ENCODE data around the gene SRRD. TPM values are rescaled to one million over a fixed set of nuclear protein-coding genes. Genes with fewer than 3 reads are reported as not detected.

Gene SRRD
- total RNA-seq, 1 donor from 2014 or later, result 9.5 TPM

DNA sequence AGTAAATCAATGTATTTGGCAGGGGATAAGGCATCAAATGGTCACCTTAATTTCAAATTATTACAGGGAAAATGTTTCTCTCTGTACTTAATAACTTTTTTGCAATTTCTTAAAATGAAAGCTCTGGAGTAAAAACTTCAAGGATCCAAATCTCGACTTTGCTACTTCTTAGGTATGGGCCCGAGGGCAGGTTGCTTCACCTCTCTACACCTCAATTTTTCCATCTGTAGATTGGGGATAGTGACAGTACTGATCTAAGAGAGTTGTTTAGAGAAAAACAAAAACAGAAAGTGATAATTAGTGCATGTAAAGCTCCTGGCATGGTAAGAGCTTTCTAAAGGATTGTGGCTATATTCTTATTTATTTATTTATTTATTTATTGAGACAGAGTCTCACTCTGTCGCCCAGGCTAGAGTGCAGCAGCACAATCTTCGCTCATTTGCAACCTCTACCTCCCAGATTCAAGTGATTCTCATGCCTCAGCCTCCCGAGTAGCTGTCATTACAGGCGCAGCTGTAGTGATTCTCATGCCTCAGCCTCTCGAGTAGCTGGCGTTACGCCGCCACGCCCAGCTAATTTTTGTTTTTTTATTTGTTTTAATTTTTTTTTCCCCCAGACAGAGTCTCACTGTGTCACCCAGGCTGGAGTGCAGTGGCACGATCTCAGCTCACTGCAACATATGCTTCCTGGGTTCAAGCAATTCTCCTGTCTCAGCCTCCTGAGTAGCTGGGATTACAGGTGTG, 30.9 kb downstream of the SRRD start:
- ATAC-seq (no peak), DNase-seq (ENCODE audit: low spot score) (no peak)

DNA sequence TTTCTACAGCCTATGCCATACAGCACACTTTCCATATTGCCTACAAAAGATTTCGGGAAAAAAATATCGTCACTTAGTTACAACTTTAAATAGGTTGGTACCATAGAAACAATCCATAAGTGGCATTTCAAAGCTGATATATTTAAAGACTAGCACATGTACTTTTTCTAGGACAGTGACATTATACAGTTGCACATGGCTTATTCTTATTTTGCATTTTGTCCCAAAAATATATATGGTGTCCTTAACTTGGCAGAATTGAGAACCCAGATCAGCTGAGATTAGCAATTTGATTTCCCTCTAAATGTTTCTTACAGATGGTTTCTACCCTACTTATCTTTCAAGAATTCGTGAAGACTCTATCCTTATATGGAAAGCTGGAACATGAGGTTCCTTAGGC, 32.3 kb downstream of the SRRD start:
- ATAC-seq (no peak), DNase-seq (ENCODE audit: low spot score) (no peak)

DNA sequence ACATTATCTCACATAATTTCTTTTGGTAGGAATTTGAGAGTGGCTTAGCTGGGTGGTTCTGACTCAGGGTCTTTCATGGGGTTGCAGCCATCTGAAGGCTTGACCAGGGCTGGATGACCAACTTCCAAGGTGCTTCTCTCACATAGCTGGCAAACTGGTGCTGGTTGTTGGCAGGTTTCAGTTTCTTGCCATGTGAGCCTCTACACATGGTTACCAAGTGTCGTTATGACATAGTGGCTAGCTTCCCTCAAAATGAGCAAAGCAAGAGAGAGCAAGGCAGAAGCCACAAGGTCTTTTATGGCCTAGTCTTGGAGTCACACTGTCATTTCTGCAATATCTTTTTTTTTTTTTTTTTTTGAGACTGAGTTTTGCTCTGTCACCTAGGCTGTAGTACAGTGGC, 32.8 kb downstream of the SRRD start:
- ATAC-seq (no peak), DNase-seq (ENCODE audit: low spot score) (no peak)

DNA sequence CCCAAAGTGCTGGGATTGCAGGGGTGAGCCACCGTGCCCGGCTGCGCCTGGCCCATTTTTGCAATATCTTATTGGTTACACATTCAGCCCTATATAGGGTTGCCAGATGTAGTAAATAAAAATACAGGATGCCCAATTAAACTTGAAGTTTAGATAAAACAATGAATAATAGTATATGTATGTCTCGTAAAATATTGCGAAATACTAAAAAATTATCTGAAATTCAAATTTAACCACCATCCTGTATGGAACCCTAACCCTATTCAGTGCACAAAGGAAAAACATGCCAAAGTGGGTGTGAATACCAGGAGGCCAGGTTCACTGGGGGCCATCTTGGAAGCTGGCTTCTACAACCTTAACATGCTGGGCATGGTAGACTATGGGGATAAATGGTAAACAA, 33.8 kb downstream of the SRRD start:
- ATAC-seq, result no peak
- no peak for DNase-seq (ENCODE audit: low spot score)

DNA sequence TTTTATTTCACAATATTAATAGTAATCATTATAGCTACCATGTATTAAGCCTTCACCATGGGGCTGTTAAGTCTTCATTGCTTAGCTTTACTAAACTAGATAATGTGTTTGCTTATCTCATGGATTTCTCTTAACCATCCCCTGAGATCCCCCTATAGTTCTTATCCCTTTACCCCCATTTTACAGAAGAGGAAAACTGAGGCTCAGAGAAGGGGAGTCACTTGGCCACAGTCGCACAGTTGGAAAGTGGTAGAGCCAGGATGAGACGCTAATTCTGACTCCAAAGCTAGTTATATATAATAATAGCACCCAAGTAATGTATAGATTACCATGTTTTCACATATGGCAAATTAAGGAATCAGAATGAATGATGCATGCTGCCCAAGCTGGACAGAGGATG, 38.3 kb downstream of the SRRD start:
- DNase-seq (ENCODE audit: low spot score) (no peak), ATAC-seq (no peak)

DNA sequence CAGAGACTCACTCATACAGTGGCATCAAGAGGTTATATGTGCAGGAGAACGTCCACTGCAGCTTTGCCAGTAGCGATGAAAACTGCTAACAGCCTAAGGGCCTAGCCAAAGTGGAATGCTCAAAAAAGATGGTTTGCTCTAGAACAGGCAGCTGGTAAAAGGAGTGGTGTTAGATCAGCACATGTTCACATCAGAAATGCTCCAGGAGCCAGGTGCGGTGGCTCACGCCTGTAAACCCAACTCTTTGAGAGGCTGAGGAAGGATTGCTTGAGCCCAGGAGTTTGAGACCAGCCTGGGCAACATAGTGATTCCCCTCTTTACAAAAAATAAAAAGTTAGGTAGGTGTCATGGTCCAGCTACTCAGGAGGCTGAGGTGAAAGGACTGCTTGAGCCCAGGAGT, 38.9 kb downstream of the SRRD start:
- DNase-seq (ENCODE audit: low spot score), result no peak
- no peak for ATAC-seq

DNA sequence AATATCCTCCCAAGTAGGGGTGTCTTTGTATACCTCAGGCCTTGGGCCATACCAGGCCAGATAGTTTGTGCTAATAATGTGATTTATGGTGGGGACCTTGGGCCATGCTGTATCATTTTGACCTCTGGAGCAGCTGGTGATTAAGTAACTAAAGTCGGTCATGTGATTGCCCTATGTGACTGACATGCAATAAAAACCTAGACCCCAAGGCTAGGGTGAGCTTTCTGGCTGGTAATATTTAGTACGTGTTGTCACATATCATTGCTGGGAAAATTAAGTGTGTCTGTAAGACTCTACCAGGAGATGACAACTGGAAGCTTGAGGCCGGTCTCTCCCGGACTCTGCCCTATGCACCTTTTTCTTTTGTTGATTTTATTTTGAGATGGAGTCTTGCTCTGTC, 41.2 kb downstream of the SRRD start:
- peak; percentile 49 for ATAC-seq
- peak; percentile 61 for DNase-seq (ENCODE audit: low spot score)

DNA sequence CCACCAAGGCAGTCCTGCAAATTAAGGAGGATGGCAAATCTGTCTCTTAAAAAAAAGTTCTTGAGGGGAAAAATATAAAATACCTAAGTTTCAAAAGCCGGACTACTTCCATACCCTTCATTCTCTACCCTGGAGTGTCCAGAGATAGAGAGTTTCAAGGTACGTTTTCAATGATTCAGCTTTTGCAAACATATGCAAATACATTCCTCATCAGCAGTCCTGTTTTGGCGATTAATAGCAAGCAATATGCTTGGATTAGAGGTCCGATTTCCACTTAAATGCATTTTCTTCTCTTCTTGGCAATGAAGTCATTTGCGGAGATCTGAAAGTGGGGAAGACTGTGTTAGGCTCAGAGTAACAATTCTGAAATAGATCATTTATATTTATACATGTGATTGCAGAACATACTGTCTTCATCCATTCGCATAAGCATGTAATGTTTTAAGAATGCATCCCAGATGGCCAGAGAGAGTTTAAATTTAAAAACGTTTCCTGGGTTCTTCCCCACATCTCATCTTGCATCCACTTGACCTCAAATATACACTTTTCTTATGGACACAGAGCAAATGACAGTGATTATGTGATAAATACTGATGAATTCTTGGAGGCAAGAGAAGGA, 42.4 kb downstream of the SRRD start:
- no peak for ATAC-seq
- no peak for DNase-seq (ENCODE audit: low spot score)

DNA sequence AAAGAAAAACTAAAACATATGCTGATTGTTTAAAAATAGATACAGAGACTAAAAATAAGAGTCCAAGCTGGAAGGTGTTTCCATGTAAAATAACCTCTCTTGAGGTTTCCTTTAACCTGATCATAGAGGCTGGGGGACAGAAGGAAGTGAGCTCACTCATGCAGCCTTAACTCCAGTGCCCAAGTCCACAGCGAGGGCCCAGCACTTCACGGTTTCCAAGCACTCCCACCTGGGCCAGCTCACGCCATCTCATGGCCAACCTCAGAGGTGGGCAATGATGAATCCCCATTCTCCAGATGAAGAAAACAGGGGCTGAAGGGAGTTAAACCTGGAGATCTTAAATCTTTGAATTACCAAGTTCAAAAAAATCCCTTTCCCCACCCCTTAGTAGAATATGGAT, 43.5 kb downstream of the SRRD start:
- peak; percentile 35 for ATAC-seq
- DNase-seq (ENCODE audit: low spot score), result no peak

DNA sequence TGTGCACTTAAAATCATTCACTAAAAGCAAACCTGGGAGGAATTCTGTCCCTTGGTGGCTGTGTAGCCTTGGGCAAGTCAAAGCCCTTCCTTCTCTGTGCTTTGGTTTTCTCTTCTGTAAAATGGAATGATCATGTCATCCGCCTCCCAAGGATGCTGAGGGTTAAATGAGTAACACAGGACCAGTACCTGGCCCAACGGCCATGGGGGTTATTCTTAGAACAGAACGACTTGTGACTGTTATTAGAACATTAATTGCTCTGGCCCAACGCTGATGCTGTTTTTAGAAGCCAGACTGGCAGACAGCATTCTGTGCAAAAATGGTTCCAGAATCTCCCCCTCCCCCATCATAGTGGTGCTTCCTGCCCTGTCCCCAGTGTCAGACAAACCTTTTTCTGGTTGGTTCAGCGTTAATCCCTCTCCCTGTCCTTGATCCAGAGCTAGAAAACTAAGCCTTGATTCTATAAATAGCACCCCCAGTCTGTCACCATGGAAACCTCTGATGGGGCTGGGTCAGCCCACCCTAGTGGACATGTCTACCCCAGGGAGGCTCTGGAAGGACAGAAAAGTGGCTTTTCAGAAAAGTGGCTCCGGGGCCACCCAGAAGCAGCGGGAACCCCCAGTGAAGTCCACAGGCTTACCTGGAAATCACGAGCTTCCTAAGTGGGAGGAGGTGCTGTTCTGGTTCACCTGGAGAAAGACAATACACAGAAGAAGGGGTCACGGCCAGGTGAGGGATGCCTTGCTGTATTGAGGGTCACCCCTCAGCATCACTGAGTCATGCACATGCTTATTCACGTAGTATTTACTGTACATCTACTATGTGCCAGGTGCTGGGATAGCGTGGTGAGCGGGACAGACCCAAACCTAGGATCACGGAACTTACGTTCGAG, 44.1 kb downstream of the SRRD start:
- ATAC-seq (peak; percentile 29), DNase-seq (ENCODE audit: low spot score) (no peak)

DNA sequence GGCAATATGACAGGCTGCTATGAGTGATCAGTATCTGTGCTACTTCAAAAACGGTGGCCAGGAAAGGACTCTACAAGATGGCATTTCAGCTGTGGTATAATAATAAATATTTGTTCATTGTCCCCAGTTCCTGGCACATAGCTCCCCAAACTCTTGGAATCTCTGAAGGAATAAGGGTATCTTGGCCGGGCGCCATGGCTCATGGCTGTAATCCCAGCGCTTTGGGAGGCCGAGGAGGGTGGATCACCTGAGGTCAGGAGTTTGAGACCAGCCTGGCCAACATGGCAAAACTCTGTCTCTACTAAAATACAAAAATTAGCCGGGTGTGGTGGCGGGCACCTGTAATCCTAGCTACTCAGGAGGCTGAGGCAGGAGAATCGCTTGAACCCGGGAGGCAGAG, 44.8 kb downstream of the SRRD start:
- ATAC-seq (peak; percentile 13), DNase-seq (ENCODE audit: low spot score) (peak; percentile 79)

DNA sequence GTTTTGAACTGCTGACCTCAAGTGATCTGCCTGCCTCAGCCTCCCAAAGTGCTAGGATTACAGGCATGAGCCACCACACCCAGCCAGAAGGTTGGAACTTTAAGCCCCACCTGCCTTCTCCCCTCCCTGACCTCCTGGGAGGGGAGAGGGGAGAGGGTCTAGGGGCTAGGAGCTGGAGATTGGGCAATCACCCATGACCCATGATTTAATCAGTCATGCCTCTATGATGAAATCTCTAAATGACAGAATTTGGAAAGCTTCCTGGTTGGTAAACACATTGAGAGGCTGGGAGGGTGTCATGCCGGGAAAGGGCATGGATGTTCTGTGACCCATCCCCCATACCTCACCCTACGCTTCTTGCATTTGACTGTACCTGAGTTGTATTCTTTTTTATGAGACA, 45.7 kb downstream of the SRRD start:
- DNase-seq (ENCODE audit: low spot score) (peak; percentile 84), ATAC-seq (peak; percentile 72)

DNA sequence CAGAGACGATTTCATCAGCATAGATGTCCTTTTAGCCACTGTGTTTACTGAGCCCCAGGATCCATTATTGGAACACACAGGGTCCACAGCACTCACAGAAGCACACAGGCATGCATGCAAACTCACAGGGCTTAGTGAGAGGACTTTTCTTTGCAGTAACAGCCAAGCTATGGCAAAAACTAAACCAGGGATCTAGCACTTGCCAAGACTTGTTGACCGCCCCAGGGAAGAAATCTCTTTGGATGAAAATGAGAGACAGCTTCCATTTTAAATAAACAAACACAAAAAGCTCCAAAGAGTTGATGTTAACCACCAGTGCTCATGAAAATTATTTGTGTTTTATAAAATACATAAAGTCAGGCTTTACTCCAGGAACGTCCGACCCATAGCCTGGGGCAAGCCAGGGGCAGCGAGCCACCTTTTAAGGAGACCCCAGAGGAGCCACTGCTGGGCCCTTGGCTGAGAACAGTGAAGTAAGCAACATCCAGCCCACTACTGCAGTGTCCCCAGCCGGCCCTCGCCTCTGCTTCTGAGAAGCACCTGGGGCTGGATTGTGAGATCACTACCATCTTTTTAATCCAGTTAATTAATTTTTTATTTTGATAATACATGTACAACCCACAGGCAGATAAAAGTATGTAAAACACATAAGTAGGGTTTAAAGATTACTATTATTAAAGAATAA, 50.6 kb downstream of the SRRD start:
- no peak for ATAC-seq
- no peak for DNase-seq (ENCODE audit: low spot score)

DNA sequence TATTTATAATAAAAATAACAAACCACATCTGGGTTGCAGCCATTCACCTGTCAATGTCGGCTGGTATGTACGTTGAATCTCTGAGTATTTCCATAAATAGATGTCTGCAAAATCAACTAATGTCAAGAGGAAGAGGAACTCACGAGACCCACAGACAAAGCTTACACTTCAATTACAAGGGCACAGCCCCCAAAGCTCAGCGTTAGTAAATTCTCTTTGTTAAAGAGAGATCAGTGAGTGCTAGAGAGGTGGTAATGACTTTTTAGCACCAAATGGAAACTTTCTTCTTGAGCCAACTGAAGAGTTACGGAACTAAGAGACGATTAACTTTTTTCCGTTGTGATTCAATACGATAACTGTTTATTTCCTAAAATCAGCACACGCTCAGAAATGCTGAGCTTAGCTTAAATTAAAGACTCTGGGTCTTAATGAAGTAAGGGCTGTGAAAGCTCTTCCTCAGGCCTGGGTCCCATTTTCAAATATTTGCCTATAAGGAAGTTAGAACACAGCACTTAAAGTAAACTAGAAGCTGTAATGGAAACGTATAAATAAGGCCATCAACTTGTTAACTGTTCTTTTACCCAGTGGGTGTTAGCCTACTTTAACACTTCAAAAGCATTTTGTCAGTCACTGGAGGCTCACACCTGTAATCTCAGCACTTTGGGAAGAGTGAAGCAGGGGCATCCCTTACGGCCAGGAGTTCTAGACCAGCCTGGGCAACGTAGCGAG, 51.4 kb downstream of the SRRD start:
- ATAC-seq (no peak), DNase-seq (ENCODE audit: low spot score) (no peak)

DNA sequence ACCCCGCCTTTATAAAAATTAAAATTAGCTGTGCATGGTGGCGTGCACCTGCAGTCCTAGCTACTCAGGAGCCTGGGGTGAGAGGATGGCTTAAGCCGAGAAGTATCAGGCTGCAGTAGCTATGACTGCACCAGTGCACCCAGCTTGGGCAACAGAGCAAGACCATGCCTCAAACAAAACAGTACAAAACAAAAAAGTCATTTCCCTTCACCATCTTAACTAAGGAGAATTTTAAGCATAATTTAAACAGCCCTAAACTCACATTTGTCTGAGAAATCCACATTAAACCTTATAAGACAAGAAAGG, 51.9 kb downstream of the SRRD start:
- no peak for DNase-seq (ENCODE audit: low spot score)
- ATAC-seq, result no peak

DNA sequence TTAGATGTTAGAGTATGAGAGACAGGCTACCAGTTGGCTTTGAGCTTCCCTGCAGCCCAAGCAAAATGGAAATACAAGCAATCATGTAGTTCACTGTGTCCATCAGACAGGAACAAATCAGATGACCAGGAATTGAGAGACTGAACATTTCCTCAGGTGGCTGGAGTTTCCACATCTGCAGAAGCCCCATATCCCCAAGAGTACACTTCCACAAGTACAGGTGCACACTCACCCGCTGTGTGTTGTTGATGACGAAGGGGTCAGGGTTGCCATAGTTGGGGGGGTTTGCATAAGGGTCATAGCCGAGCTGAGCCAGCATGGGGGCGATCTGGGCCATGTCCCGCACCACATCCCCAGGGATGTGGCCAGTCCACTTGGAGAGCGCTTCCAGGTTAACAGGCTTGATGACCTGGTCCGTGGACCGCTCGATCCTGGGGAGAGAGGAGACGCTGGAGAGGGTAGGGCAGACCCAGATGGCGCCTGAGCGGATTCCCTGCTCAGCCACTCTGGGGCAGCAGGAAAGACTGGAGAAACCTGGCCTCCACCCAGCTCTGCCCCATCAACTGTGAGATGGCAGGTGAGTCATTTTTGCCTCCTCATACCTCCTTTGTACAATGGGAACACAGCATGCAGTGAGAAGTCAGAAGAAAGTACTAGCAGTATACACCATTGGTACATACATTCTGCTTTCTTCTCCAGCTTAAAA, 52.5 kb downstream of the SRRD start:
- DNase-seq (ENCODE audit: low spot score), result no peak
- peak; percentile 21 for ATAC-seq

DNA sequence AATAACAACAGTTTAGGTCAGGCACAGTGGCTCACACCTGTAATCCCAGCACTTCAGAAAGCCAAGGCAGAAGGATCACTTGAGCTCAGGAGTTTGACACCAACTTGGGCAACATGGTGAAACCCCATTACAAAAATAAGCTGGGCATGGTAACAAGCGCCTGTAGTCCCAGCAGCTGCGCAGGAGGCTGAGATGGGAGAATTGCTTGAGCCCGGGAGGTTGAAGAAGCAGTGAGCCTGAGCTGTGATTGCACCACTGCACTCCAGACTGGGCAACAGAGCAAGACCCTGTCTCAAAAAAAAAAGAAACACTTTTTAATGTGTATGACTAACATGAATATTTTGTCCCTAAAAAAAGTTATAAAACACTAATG, 53.1 kb downstream of the SRRD start:
- ATAC-seq (no peak), DNase-seq (ENCODE audit: low spot score) (no peak)

DNA sequence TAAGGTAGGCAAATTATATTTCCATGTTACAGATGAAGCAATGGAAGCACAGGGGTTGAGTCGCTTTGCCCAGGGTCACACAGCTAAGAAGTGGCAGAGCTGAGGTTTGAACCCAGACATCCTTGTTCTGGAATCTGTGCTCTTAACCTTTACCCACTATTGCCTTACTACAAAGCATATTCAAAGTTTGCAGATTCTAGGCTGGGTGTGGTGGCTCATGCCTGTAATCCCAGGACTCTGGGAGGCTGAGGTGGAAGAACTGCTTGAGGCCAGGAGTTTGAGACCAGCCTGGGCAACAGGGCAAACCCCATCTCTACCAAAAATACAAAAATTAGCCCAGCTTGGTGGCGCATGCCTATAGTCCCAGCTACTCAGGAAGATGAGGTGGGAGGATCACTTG, 56.4 kb downstream of the SRRD start:
- DNase-seq (ENCODE audit: low spot score) (no peak), ATAC-seq (no peak)

DNA sequence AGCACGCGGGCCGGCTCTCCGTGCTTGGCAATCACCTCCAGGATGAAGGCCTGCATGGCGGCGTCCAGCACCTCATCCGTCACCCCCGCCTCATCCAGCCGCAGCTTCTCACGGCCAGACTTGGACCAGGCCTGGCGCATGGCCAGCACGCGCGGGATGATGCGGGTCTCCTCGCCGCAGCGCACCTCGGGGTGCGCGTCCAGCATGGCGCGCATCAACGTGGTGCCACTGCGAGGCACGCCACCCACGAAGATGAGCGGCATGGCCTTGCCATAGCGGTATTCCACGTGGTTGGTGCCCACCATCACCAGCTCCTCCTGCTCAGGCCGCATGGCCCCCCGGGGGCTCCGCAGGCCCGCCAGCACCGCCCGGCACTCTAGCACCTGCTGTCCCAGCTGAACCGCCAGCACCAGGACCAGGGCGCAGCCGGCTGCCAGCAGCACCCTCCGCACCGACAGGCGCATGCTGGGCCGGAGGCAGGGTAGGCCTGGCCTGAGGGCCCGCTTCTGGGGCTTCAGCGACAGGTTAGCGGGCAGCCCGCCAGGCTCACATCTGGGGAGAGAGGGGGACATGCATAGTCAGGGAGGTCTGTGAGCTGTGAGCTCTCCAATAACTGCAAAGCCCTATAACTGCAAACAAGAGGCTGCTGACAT, 57.6 kb downstream of the SRRD start:
- no peak for ATAC-seq
- DNase-seq (ENCODE audit: low spot score), result no peak

DNA sequence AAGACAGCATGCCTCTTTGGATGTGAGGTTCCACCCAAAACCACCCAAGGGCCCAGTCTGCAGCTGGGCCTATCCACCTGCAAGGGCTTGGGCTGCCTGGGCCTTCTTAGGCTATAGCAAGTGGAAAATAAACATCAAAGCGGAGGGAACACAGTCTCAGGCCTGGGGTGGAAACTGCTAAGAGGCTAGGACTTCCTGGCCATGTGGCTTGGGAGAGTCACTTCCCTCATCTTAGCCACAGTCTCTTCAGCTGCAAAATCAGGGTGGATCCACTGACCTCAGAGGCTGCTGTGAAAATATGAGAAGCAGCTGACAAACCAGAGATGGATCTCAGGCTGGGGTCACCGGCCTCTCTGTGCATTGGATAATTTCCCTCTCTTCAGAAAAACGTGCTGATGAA, 59.2 kb downstream of the SRRD start:
- DNase-seq (ENCODE audit: low spot score) (no peak), ATAC-seq (peak; percentile 7)
